ENCODE data around the gene MAPK9. TPM values are rescaled to one million over a fixed set of nuclear protein-coding genes. Genes with fewer than 3 reads are reported as not detected.

MAPK9 gene
- polyA plus RNA-seq, 1 donor from 2014 or later = 19.4 TPM

DNA sequence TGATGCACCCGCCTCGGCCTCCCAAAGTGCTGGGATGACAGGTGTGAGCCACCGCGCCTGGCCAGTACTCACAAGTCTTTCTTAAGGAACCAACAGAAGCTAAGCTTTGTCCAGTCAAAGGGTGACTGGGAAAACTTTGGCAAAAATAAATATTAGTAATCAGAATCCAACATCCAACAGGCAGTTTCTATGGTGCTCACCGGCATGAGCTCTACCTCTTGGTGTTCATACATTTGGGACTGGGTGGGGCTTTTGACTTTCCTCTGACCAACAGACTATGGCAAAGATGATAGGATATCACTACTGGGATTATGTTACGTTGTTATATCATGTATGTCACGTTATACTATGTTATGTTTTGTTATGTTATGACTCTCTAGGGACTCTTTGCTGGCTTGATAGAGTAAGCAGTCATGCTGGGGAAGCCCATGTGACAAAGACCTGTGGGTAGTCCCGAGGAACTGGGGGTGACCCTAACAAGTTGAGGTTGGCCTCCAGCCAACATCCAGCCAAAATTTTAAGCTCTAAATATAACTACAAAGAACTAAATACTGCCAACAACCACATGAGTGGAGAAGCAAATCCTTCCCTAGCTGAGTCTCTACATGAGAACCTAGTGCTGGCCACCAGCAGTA lies 88.8 kb downstream of the MAPK9 start:
- no peaks in the 10 kb centered on the region for H3K9me3 Mint-ChIP-seq
- peaks cover 14% of the 10 kb centered on the region for H3K27me3 Mint-ChIP-seq

DNA sequence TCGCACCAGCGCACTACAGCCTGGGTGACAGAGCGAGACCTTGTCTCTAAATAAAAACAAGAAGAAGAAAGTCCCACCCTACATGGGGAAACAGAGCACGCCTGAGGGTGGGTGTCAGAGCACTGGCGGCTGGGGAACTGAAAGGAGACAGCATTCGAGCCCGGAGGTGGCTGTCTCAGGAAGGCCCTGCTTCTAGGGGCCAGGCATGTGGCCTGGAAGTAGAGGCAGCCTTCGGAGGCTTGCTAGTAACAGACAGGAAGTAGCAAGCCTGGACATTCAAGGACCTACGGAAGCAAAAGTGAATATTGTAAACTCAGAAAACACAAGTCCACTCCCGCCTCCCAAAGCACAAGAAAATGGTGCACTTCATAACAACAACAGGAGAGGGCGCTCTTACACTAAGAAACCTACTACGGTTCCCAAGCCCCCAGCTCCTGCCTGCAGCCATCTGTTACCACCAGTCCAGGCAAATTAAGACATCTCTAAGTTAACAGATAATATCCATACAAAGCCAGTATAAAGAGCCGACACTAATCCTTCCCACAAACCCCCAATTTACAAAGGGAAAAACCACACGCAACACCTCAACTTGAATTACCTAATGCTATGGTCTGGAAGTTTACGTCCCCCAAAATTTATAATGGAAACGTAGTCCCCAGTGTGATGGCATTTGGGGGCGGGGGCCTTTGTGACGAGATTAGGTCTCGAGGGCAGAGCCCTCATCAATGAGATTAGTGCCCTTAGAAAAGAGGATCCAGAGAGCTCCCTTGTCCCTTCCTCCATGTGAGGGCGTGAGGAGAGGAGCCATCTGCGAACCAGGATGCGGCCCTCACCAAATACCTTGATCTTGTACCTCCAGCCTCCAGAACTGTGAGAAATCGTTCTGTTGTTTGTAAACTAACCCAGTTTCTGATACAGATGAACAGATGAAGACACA lies 90.6 kb downstream of the MAPK9 start:
- H3K27ac Mint-ChIP-seq = no peak overlapping the region
- no peaks in the 10 kb centered on the region for H3K9me3 Mint-ChIP-seq
- H3K27me3 Mint-ChIP-seq = peaks cover 8% of the 10 kb centered on the region
- peaks cover 2% of the 10 kb centered on the region for H3K36me3 Mint-ChIP-seq
- no peak overlapping the region for H3K4me3 Mint-ChIP-seq
- no peaks in the 10 kb centered on the region for H3K4me1 Mint-ChIP-seq

More for the DNA sequence above, 88.8 kb downstream of the MAPK9 start:
- peaks cover under 1 to 7% (median 2%) of the 10 kb centered on the region in 3 donors for H3K4me1 Mint-ChIP-seq
- H3K27ac Mint-ChIP-seq = no peak overlapping the region
- peaks cover 2% of the 10 kb centered on the region for H3K36me3 Mint-ChIP-seq
- no peak overlapping the region for H3K4me3 Mint-ChIP-seq

DNA sequence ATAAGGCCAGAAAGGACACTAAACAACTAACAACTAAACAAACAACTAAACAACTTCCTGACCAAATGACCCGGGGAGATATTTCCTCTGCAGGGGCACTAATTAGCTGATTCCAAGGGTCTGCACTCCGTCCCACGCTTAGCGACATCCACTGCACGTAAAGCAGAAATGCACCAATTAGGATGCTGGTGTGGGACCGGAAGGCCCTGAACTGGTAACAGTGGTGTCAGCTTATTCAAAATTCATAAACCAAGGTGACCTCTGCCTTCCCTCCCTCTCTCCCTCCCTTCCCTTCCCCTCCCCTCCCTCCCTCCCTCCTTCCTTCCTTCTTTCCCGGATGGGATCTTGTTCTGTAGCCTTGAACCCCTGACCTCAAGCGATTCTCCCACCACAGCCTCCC lies 92.5 kb downstream of the MAPK9 start:
- H3K36me3 Mint-ChIP-seq = peaks cover 2% of the 10 kb centered on the region
- no peak overlapping the region for H3K27ac Mint-ChIP-seq
- H3K27me3 Mint-ChIP-seq = peaks cover 8% of the 10 kb centered on the region
- H3K4me3 Mint-ChIP-seq = no peak overlapping the region
- no peaks in the 10 kb centered on the region for H3K9me3 Mint-ChIP-seq
- no peaks in the 10 kb centered on the region for H3K4me1 Mint-ChIP-seq

DNA sequence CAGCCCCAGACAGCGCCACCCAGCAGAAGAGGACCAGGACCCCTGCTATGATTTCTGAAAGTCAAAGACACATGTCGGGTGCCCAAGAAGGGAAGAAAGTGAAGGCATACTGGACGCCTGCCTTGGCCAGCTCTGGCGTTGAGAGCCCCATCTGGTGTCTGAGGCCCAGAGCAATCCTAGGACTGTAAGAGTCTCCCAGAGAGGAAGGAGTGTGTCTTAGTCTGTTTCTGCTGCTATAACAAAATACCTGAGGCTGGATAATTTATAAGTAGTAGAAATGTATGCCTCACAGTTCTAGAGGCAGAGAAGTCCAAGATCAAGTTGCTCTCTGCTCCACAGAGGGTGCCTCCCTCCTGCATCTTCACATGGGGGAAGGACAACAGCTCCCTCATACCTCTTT lies 93.7 kb downstream of the MAPK9 start:
- Mint-ChIP-seq H3K27me3 (peaks cover 8% of the 10 kb centered on the region), H3K9me3 (no peaks in the 10 kb centered on the region), H3K4me1 (no peaks in the 10 kb centered on the region), H3K36me3 (peaks cover 2% of the 10 kb centered on the region), H3K4me3 (no peak overlapping the region), H3K27ac (no peak overlapping the region)

DNA sequence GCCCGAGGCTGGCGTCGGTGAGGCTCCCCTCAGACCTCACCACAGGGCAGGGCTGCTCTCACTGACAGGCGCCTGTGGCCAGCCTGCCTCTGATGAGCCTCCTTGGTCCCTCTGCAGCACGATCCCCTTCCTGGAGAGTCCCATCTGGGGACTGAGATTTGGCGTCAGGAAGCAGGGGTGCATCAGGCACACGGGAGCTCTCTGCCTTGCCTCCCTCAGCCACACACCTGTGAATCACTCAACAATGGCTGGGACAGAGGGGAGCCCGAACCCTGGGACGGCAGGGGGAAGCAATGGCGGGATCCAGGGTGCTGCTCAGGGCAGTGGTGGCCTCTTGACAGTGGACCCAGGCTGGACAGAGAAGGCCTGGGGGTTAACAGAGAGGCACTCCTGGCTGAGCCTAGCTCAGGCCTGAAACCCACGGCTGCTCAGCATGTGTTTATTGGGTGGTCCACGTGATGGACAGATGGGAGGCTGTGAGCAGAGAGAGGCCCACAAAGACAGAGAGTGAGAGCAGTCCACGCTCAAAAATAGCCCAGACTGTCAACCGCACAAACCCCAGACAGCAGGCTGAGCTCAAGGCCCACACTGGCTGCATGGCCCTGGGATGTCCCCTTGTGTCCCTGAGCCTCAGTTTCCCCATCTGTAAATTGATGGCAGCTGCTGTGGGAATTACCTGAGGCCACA lies 94.7 kb downstream of the MAPK9 start:
- no peak overlapping the region for H3K27ac Mint-ChIP-seq
- H3K4me3 Mint-ChIP-seq = no peak overlapping the region
- H3K36me3 Mint-ChIP-seq = peaks cover 2% of the 10 kb centered on the region
- H3K9me3 Mint-ChIP-seq = no peaks in the 10 kb centered on the region
- H3K4me1 Mint-ChIP-seq = no peaks in the 10 kb centered on the region
- H3K27me3 Mint-ChIP-seq = peaks cover 6% of the 10 kb centered on the region

DNA sequence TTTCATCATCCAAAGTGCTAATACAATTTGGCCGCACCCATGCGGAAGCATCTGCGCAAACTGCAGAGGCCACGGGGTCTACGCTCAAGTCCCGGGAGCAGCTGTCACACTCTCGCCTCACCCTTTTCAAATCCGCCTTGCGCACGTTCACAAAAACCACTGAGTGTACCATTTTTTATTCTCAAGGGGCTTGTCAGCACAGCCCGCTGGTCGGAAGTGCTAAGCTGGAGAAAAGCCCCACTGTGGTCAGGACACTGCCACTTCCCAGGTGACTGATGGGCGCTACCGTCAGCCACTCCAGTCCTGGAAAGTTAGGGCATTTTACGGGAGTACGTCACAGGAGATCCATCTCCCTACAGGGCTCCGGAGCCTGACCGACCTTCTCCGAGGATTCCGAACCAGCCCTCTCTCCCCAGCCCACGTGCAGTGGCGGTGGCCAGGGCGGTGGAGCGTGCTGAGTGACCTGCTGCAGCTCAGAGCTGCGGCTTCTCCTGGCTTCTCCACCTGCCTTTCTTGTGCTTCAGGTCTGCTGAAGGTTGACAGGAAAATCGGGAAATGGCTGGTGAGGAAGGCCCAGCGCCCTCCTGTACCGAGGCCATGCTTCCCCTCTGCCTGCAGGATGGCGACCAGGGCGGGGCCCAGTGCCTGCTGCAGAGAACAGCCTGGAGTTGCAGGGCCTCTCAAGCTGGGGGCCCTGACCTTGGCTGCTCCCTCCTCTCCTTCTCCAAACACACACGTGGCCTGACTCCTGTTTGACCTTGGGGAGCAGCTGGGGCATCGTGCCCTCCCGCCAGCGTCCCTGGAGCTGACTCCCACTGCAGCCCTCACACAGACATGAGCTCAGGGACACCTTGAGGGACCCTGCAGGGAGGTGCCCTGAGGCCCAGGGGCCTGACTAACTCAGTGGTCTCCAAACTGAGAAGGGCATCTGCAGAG lies 97.2 kb downstream of the MAPK9 start:
- H3K27me3 Mint-ChIP-seq = peaks cover 3% of the 10 kb centered on the region
- peaks cover 2% of the 10 kb centered on the region for H3K36me3 Mint-ChIP-seq
- H3K9me3 Mint-ChIP-seq = peaks cover 0 to 5% (median 0%) of the 10 kb centered on the region in 3 donors
- no peak overlapping the region for H3K27ac Mint-ChIP-seq
- no peaks in the 10 kb centered on the region for H3K4me1 Mint-ChIP-seq
- no peak overlapping the region for H3K4me3 Mint-ChIP-seq

DNA sequence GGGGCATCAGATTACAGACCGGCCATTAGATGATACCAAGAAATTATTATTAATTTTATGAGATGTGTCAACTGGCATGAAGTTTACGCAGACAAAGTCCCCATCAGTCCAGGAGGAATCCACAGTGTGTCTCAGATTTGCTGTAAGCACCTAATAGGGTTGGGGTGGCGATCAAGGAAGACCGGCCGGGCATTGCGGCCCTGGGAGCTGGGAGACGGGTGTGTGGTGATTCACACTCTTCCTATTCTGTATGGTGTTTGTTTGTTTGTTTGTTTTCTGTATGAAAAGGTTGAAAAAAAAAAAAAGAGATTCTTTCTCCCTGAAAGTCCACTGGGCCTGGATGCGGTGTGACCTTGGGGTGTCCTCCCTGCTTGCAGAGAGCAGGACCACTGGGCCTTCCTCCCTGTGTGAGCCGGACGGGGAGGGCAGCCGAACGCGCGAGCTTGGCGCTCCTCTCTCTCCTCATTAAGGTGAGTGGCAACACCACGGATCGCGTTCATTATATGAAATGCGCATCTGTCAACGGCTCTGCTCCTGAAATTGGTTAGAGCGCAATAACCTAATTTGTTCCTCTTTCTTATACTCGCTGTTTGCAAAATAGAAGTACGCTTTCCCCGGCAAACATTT lies 98.0 kb downstream of the MAPK9 start:
- Mint-ChIP-seq H3K4me3 (no peak overlapping the region), H3K27ac (no peak overlapping the region), H3K9me3 (peaks cover 0 to 5% (median 3%) of the 10 kb centered on the region in 3 donors), H3K36me3 (no peaks in the 10 kb centered on the region), H3K27me3 (peaks cover 3% of the 10 kb centered on the region), H3K4me1 (no peaks in the 10 kb centered on the region)

DNA sequence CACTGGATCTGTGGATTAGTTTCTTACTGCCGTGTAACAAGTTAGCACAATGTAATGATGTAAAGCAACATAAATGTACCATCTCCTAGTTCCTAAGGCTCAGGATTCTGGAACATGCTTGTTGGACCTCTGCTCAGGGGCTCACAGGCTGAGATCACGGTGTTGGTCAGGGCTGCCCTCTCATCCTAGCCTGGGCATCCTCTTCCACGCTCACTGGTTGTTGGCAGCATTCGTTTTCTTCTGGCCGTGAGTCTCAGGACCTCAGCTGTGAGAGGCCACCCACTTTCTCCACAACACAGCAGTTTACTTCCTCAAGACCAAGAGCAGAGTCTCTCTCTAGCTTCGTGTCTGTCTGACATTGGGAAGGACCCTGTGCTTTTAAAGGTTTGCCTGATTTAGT lies 100.2 kb downstream of the MAPK9 start:
- Mint-ChIP-seq H3K9me3 (peaks cover 2 to 10% (median 5%) of the 10 kb centered on the region in 3 donors), H3K36me3 (peaks cover 1% of the 10 kb centered on the region), H3K27ac (no peak overlapping the region), H3K27me3 (peaks cover 3% of the 10 kb centered on the region), H3K4me1 (no peaks in the 10 kb centered on the region), H3K4me3 (no peak overlapping the region)

DNA sequence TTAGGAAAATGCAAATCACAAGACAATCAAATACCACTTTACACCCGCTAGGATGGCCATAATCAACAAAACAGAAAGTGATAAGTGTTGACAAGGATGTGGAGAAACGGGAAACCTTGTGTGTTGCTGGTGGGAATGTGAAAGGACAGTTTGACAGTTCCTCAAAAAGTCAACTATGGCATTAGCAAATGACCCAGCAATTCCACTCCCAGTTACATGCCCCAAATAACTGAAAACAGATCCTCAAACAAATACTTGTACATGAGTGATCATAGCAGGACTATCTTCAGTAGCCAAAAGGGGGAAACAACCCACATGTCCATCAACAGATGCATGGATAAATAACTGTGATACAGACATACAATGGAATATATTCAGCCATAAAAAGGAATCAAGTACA lies 104.1 kb downstream of the MAPK9 start:
- peaks cover 2 to 17% (median 5%) of the 10 kb centered on the region in 3 donors for H3K9me3 Mint-ChIP-seq
- no peaks in the 10 kb centered on the region for H3K27me3 Mint-ChIP-seq
- no peak overlapping the region for H3K4me3 Mint-ChIP-seq
- H3K27ac Mint-ChIP-seq = no peak overlapping the region
- H3K4me1 Mint-ChIP-seq = no peaks in the 10 kb centered on the region
- peaks cover 1% of the 10 kb centered on the region for H3K36me3 Mint-ChIP-seq

Other genes starting within 250 kb of the MAPK9 start
- 18.2 TPM for gene RNF130, start 220.3 kb downstream of the MAPK9 start, polyA plus RNA-seq
- gene RASGEF1C, start 82.9 kb downstream of the MAPK9 start, polyA plus RNA-seq = not detected
- 0.19 TPM for gene GFPT2, start 61.3 kb upstream of the MAPK9 start, polyA plus RNA-seq
- gene CNOT6, start 202.3 kb upstream of the MAPK9 start, polyA plus RNA-seq = 6.3 TPM

Data from IgD-negative memory B cell (primary cell).